Heart left ventricle (tissue), 16 donors: Measurements from ENCODE around the gene MAP7D1. TPM values are rescaled to one million over a fixed set of nuclear protein-coding genes. Genes with fewer than 3 reads are reported as not detected.

ENCODE experiments used
- ATAC-seq, 4 donors: fragments of 200-7000 bp; cut with Tn5 transposase; one replicate each; pipeline ENCODE4 v1.9.1; 2020 to 2022; ENCODE audit warnings: moderate library complexity in 4 of 4, mild to moderate bottlenecking in 3 of 4, moderate number of reproducible peaks in 1 of 4
- DNase-seq, 5 donors: peaks; one replicate each; pipeline ENCODE4 v3.0.0-alpha.2; 2020
- H3K27ac ChIP-seq, 12 donors: fragments of 200-600 bp; sonication (generic) in 4 of 12; one replicate each; pipeline versions ENCODE4 v1.5.0 to v1.8.0; 2016 to 2022; ENCODE audit warnings: mild to moderate bottlenecking in 2 of 12
- H3K27me3 ChIP-seq, 9 donors: fragments of 200-600 bp; sonication (generic) in 2 of 9; one replicate each; pipeline versions ENCODE4 v1.5.1 to v1.8.0; 2016 to 2022; ENCODE audit warnings: mild to moderate bottlenecking in 3 of 9
- H3K36me3 ChIP-seq, 9 donors: fragments of 200-600 bp; sonication (generic) in 2 of 9; one replicate each; pipeline versions ENCODE4 v1.5.0 to v1.8.0; 2018 to 2022; ENCODE audit warnings: mild to moderate bottlenecking in 2 of 9
- H3K4me1 ChIP-seq, 12 donors: fragments of 200-600 bp; sonication (generic) in 4 of 12; one replicate each; pipeline versions ENCODE4 v1.5.0 to v1.8.0; 2016 to 2022; ENCODE audit warnings: mild to moderate bottlenecking in 3 of 12
- H3K4me3 ChIP-seq, 12 donors: fragments of 200-600 bp; sonication (generic) in 4 of 12; one replicate each; pipeline versions ENCODE4 v1.5.0 to v1.8.0; 2017 to 2022; ENCODE audit warnings: mild to moderate bottlenecking in 9 of 12, moderate library complexity in 4 of 12
- H3K9me3 ChIP-seq, 12 donors: fragments of 200-600 bp; sonication (generic) in 4 of 12; one replicate each; pipeline versions ENCODE4 v1.5.0 to v1.8.0; 2016 to 2022; ENCODE audit warnings: mild to moderate bottlenecking in 1 of 12
- POLR2A ChIP-seq, 2 donors: fragments of 450-650 bp; IDR thresholded peaks; one replicate each; pipeline ENCODE4 v1.6.1; 2017; ENCODE audit warnings: antibody characterized with exemption in 2 of 2, mild to moderate bottlenecking in 2 of 2, moderate library complexity in 2 of 2
- WGBS, 4 donors: extraction: QIAGEN DNeasy Blood & Tissue Kit in 2 of 4; methylation state at CpG; one replicate each; pipeline versions ENCODE4 v1.1.5 to v1.1.7; 2013 to 2018; 5-methylcytosine and 5-hydroxymethylcytosine counted together
- intact Hi-C, 10 donors: fragments of 100-400 bp; cut with DNase I; formaldehyde crosslinking; loops; one replicate each; pipeline versions ENCODE4 v1.11.1 to v1.14.2; 2022
- polyA plus RNA-seq, 2 donors: library from polyadenylated mRNA; stranded (reverse); fragments of 200-250 nt; gene quantifications; one replicate each; pipeline ENCODE4 v1.2.3, GENCODE V29; 2013
- total RNA-seq, 9 donors: library from RNA; depleted of rRNA in 2 of 9; stranded (reverse); fragments of >200 nt in 2 of 9; fragmentation: NEBNext Ultra II Directional in 3 of 9; extraction: Animal tissue kit (Norgen Biotek cat#: 25700) in 3 of 9; gene quantifications; one replicate each; pipeline versions ENCODE4 v1.1.0 to v1.2.4, GENCODE V29; 2016 to 2023
- TF ChIP-seq, protein P1 (sequence below), 12 donors: fragments of 200-600 bp; sonication (generic) in 4 of 12; IDR thresholded peaks; one replicate each; pipeline versions ENCODE4 v1.5.0 to v1.8.0; 2018 to 2022; ENCODE audit warnings: antibody characterized with exemption in 12 of 12, mild to moderate bottlenecking in 5 of 12
- donor health status: ischemic (EF 13 %, LVEDD 7.1; RV severe dilation, severe dysfunction).
- donor health status: healthy with polysubstance abuse.
- donor health status: DM: no; HTN: yes; CAD: no.
- donor health status: DM: no; HTN: no; CAD: no.
- donor health status: ischemic (EF 25% LVEDD 6.9; RV normal size, moderate dysfunction).
- donor health status: ischemic (EF 25% LVEDD 5.7; RV mildly dilated, moderate dysfunction).
- donor health status: healthy.
- donor health status: DM: yes; HTN: yes; CAD: no.
- donor health status: ischemic (EF 35%, LVEDD 5.7; RV mildly dilated, moderate dysfunction).
- donor health status: nonischemic (EF 11% LVEDD 7.7; RV severe dilation, severe dysfunction).
- donor health status: DM: yes; HTN: yes; CAD: no.
- donor health status: PGD.
- donor health status: ischemic (EF 29% LVEDD 5.4; RV normal size, mild dysfunction).
- donor health status: nonischemic (EF 23%, LVEDD 6.1; RV moderate dilation, normal function).

Gene MAP7D1
- total and polyA plus RNA-seq, 11 donors: 236 to 706 (median 328) TPM

GRCh38 chr1:36150296-36151133 lies 5.4 kb upstream of the MAP7D1 start:
- no peaks in the 10 kb centered on the region for H3K9me3 ChIP-seq
- DNase-seq: peak; percentile 92 to 97 (median 94)
- TF ChIP-seq, protein P1, sequence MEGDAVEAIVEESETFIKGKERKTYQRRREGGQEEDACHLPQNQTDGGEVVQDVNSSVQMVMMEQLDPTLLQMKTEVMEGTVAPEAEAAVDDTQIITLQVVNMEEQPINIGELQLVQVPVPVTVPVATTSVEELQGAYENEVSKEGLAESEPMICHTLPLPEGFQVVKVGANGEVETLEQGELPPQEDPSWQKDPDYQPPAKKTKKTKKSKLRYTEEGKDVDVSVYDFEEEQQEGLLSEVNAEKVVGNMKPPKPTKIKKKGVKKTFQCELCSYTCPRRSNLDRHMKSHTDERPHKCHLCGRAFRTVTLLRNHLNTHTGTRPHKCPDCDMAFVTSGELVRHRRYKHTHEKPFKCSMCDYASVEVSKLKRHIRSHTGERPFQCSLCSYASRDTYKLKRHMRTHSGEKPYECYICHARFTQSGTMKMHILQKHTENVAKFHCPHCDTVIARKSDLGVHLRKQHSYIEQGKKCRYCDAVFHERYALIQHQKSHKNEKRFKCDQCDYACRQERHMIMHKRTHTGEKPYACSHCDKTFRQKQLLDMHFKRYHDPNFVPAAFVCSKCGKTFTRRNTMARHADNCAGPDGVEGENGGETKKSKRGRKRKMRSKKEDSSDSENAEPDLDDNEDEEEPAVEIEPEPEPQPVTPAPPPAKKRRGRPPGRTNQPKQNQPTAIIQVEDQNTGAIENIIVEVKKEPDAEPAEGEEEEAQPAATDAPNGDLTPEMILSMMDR (IDR thresholded peaks at IDR 0.05): no peak
- TF ChIP-seq POLR2A (IDR thresholded peaks at IDR 0.05): peak in 1 of 2 donors; percentile 85
- ATAC-seq: peak; percentile 77 to 85 (median 82)
- H3K4me3 ChIP-seq: peak overlapping the region in 8 of 12 donors; percentile 1 to 88 (median 9)
- H3K4me1 ChIP-seq: peaks cover 10 to 73% (median 56%) of the 10 kb centered on the region in 12 donors
- peaks cover 0 to 7% (median 0%) of the 10 kb centered on the region in 9 donors for H3K36me3 ChIP-seq
- intact Hi-C loops: loop anchor here in 8 of 10 donors (1.0 to 5.0 kb wide), 8 partner anchors 37 to 137 kb away; partner anchors contain the start of gene THRAP3 (in 4 of the 8)
- 6 to 16% (median 9%) methylated on average over 10 to 12 of the region's 12 CpGs for WGBS, 4 donors
- peak overlapping the region; percentile 89 to 99 (median 96) for H3K27ac ChIP-seq
- H3K27me3 ChIP-seq: no peaks in the 10 kb centered on the region

- WGBS, 4 donors: 6 to 27% (median 16%) methylated on average over 1 of the region's 1 CpG
- TF ChIP-seq POLR2A (IDR thresholded peaks at IDR 0.05): no peak
- TF ChIP-seq, protein P1 (IDR thresholded peaks at IDR 0.05): no peak
- Histone ChIP-seq H3K27me3 (no peaks in the 10 kb centered on the region), H3K9me3 (no peaks in the 10 kb centered on the region), H3K4me1 (peaks cover 10 to 73% (median 56%) of the 10 kb centered on the region in 12 donors), H3K27ac (peak overlapping the region; percentile 89 to 99 (median 96)), H3K36me3 (peaks cover 0 to 7% (median 0%) of the 10 kb centered on the region in 9 donors), H3K4me3 (peak overlapping the region in 4 of 12 donors; percentile 1 to 40 (median 4))
- ATAC-seq (no peak), DNase-seq (no peak)
- intact Hi-C loops: loop anchor here in 8 of 10 donors (2.0 to 5.0 kb wide), 7 partner anchors 36 to 136 kb away; partner anchors contain the start of gene THRAP3 (in 4 of the 8)
Measured at GRCh38 chr1:36151134-36151844, 4.7 kb upstream of the MAP7D1 start.

DNA sequence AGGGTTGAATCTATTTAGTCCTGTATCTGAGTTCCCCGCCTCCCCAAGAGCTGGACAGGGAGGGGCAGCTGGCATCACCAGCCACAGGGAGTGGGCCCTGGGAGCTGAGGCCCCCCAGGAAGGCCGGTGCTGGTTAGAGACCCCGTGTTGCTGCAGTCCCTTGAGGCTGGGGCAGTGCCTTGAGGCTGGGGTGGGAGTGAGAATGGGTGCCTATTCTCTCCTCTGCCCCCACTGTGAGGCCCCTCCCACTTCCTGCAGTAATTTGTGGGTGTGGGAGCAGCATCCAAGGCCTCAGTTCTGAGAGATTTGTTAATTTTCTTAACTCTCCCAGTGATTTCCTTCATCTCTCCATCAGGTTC lies 4.1 kb upstream of the MAP7D1 start:
- no peak for TF ChIP-seq POLR2A (IDR thresholded peaks at IDR 0.05)
- TF ChIP-seq, protein P1 (IDR thresholded peaks at IDR 0.05): no peak
- peaks cover 10 to 73% (median 56%) of the 10 kb centered on the region in 12 donors for H3K4me1 ChIP-seq
- ATAC-seq: no peak
- H3K9me3 ChIP-seq: no peaks in the 10 kb centered on the region
- H3K27ac ChIP-seq: peak overlapping the region; percentile 89 to 99 (median 96)
- DNase-seq: peak in 2 of 5 donors; percentile 48 to 57
- intact Hi-C loops: loop anchor here in 8 of 10 donors (2.0 to 5.0 kb wide), 8 partner anchors 35 to 135 kb away; partner anchors contain the start of gene THRAP3 (in 4 of the 8)
- H3K4me3 ChIP-seq: peak overlapping the region in 1 of 12 donors; percentile 23
- WGBS, 4 donors: 36 to 58% (median 41%) methylated on average over 3 of the region's 3 CpGs
- no peaks in the 10 kb centered on the region for H3K27me3 ChIP-seq
- H3K36me3 ChIP-seq: peaks cover 0 to 3% (median 0%) of the 10 kb centered on the region in 9 donors
